Activated CD4-positive, alpha-beta T cell treated with anti-CD3 and anti-CD28 coated beads for 36 hours (primary cell): Measurements from ENCODE around the gene THSD4. TPM values are rescaled to one million over a fixed set of nuclear protein-coding genes. Genes with fewer than 3 reads are reported as not detected.
"Not testable (repeated sequence)": the region's sequence is repeated elsewhere in the genome, so short reads cannot be mapped to it uniquely, and the experiment has no call there.

Experiments
- ATAC-seq: fragments of 200-7000 bp; cut with Tn5 transposase; one replicate; pipeline ENCODE4 v1.10.0; 2021; ENCODE audit warnings: mild to moderate bottlenecking, moderate library complexity
- CTCF ChIA-PET: fragments of 350-600 bp; sonication (Branson Sonifier 250); formaldehyde crosslinking; loops from one replicate; lab custom pipeline; 2021; ENCODE audit warnings: antibody characterized with exemption; lab: Charles Lee
- POLR2A ChIA-PET: fragments of 350-600 bp; sonication (Branson Sonifier 250); formaldehyde crosslinking; loops from one replicate; lab custom pipeline; 2021; ENCODE audit warnings: antibody characterized with exemption, inconsistent platforms; lab: Charles Lee
- DNase-seq: peaks from one replicate; pipeline ENCODE4 v3.0.0-alpha.2; 2020
- H3K27ac Mint-ChIP-seq: one replicate; pipeline ENCODE4 v1.8.0; 2021; ENCODE audit warnings: mixed read lengths
- H3K27me3 Mint-ChIP-seq: one replicate; pipeline ENCODE4 v1.8.0; 2021; ENCODE audit warnings: mixed read lengths
- H3K36me3 Mint-ChIP-seq: one replicate; pipeline ENCODE4 v1.8.0; 2021; ENCODE audit warnings: low read depth, mixed read lengths
- H3K4me1 Mint-ChIP-seq: one replicate; pipeline ENCODE4 v1.8.0; 2021; ENCODE audit warnings: mixed read lengths
- H3K4me3 Mint-ChIP-seq: one replicate; pipeline ENCODE4 v1.8.0; 2021; ENCODE audit warnings: mild to moderate bottlenecking, moderate library complexity, mixed read lengths
- H3K9me3 Mint-ChIP-seq: one replicate; pipeline ENCODE4 v1.8.0; 2021; ENCODE audit warnings: low read depth, mixed read lengths
- intact Hi-C, 2 experiments: fragments of 100-400 bp; cut with DNase I in 1 of 2; cut with micrococcal nuclease in 1 of 2; formaldehyde crosslinking; loops; one replicate each; pipeline versions ENCODE4 v1.14.2 to v1.15.1; 2022 to 2024; cut with DNase I, micrococcal nuclease
- total RNA-seq, 2 experiments: library from RNA; stranded (reverse); gene quantifications; one replicate each; pipeline ENCODE4 v1.2.3, GENCODE V29; 2021

The THSD4 gene
- total RNA-seq, 2 experiments from 2014 or later, result not detected

GRCh38 chr15:71252740-71253047, 137.4 kb downstream of the THSD4 start:
- no peak overlapping the region for H3K27ac Mint-ChIP-seq
- no peak overlapping the region for H3K4me3 Mint-ChIP-seq
- ATAC-seq, result no peak
- H3K9me3 Mint-ChIP-seq, result no peaks in the 10 kb centered on the region
- intact Hi-C loops, result no loop called here
- no peak for DNase-seq
- no peaks in the 10 kb centered on the region for H3K36me3 Mint-ChIP-seq
- no peaks in the 10 kb centered on the region for H3K4me1 Mint-ChIP-seq
- H3K27me3 Mint-ChIP-seq, result peaks cover 7% of the 10 kb centered on the region
- ChIA-PET POLR2A (no interaction called here), CTCF (interaction anchor here (0.5 to 1.4 kb wide), 2 partner anchors 14 to 373 kb away, joined by 3 read pairs; no protein-coding TSS in a partner anchor)

GRCh38 chr15:71254491-71254890, 139.2 kb downstream of the THSD4 start:
- POLR2A ChIA-PET, result no interaction called here
- intact Hi-C loops, result no loop called here
- Mint-ChIP-seq H3K4me1 (no peaks in the 10 kb centered on the region), H3K27me3 (peaks cover 7% of the 10 kb centered on the region), H3K4me3 (no peak overlapping the region), H3K36me3 (no peaks in the 10 kb centered on the region), H3K9me3 (no peaks in the 10 kb centered on the region), H3K27ac (no peak overlapping the region)
- CTCF ChIA-PET, result no interaction called here
- no peak for ATAC-seq
- no peak for DNase-seq

GRCh38 chr15:71256934-71257664, 141.8 kb downstream of the THSD4 start:
- H3K27me3 Mint-ChIP-seq, result peaks cover 5% of the 10 kb centered on the region
- DNase-seq, result no peak
- POLR2A ChIA-PET, result no interaction called here
- no peaks in the 10 kb centered on the region for H3K4me1 Mint-ChIP-seq
- intact Hi-C loops, result no loop called here
- no peak for ATAC-seq
- H3K36me3 Mint-ChIP-seq, result no peaks in the 10 kb centered on the region
- H3K4me3 Mint-ChIP-seq, result no peak overlapping the region
- H3K27ac Mint-ChIP-seq, result no peak overlapping the region
- no peaks in the 10 kb centered on the region for H3K9me3 Mint-ChIP-seq
- CTCF ChIA-PET, result interaction anchor here (0.6 kb wide), 1 partner anchor 259 kb away, joined by 3 read pairs; no protein-coding TSS in a partner anchor

GRCh38 chr15:71259866-71260265, 144.6 kb downstream of the THSD4 start:
- no peak overlapping the region for H3K27ac Mint-ChIP-seq
- no peaks in the 10 kb centered on the region for H3K36me3 Mint-ChIP-seq
- ChIA-PET CTCF (no interaction called here), POLR2A (no interaction called here)
- peaks cover 2% of the 10 kb centered on the region for H3K9me3 Mint-ChIP-seq
- H3K27me3 Mint-ChIP-seq, result peaks cover 19% of the 10 kb centered on the region
- intact Hi-C loops, result no loop called here
- DNase-seq (no peak), ATAC-seq (no peak)
- H3K4me1 Mint-ChIP-seq, result no peaks in the 10 kb centered on the region
- H3K4me3 Mint-ChIP-seq, result no peak overlapping the region

GRCh38 chr15:71261418-71261817, 146.1 kb downstream of the THSD4 start:
- H3K4me1 Mint-ChIP-seq, result no peaks in the 10 kb centered on the region
- peaks cover 3% of the 10 kb centered on the region for H3K9me3 Mint-ChIP-seq
- H3K27ac Mint-ChIP-seq, result no peak overlapping the region
- H3K36me3 Mint-ChIP-seq, result no peaks in the 10 kb centered on the region
- POLR2A ChIA-PET, result no interaction called here
- H3K4me3 Mint-ChIP-seq, result no peak overlapping the region
- CTCF ChIA-PET, result no interaction called here
- intact Hi-C loops, result no loop called here
- peaks cover 19% of the 10 kb centered on the region for H3K27me3 Mint-ChIP-seq
- no peak for DNase-seq
- no peak for ATAC-seq

- no peak overlapping the region for H3K4me3 Mint-ChIP-seq
- H3K27ac Mint-ChIP-seq, result no peak overlapping the region
- peaks cover 6% of the 10 kb centered on the region for H3K9me3 Mint-ChIP-seq
- POLR2A ChIA-PET, result no interaction called here
- ATAC-seq, result no peak
- no peaks in the 10 kb centered on the region for H3K36me3 Mint-ChIP-seq
- intact Hi-C loops, result no loop called here
- DNase-seq, result no peak
- no peaks in the 10 kb centered on the region for H3K4me1 Mint-ChIP-seq
- H3K27me3 Mint-ChIP-seq, result peaks cover 23% of the 10 kb centered on the region
- CTCF ChIA-PET, result no interaction called here
Measured at GRCh38 chr15:71261909-71262308, 146.6 kb downstream of the THSD4 start.

GRCh38 chr15:71262599-71262998, 147.3 kb downstream of the THSD4 start:
- no peak overlapping the region for H3K27ac Mint-ChIP-seq
- intact Hi-C loops, result no loop called here
- no peak for DNase-seq
- H3K4me1 Mint-ChIP-seq, result no peaks in the 10 kb centered on the region
- ATAC-seq, result no peak
- CTCF ChIA-PET, result no interaction called here
- POLR2A ChIA-PET, result no interaction called here
- no peak overlapping the region for H3K4me3 Mint-ChIP-seq
- peaks cover 24% of the 10 kb centered on the region for H3K27me3 Mint-ChIP-seq
- peaks cover 6% of the 10 kb centered on the region for H3K9me3 Mint-ChIP-seq
- H3K36me3 Mint-ChIP-seq, result no peaks in the 10 kb centered on the region

GRCh38 chr15:71265606-71266005, 150.3 kb downstream of the THSD4 start:
- H3K36me3 Mint-ChIP-seq, POLR2A ChIA-PET, H3K4me3 Mint-ChIP-seq, H3K27ac Mint-ChIP-seq, CTCF ChIA-PET, H3K4me1 Mint-ChIP-seq, ATAC-seq, intact Hi-C loops, DNase-seq: not testable (repeated sequence)
- Mint-ChIP-seq H3K27me3 (peaks cover 26% of the 10 kb centered on the region), H3K9me3 (peaks cover 13% of the 10 kb centered on the region)

- Mint-ChIP-seq H3K9me3 (peaks cover 11% of the 10 kb centered on the region), H3K36me3 (no peaks in the 10 kb centered on the region), H3K4me3 (no peak overlapping the region), H3K4me1 (no peaks in the 10 kb centered on the region), H3K27me3 (peaks cover 11% of the 10 kb centered on the region), H3K27ac (no peak overlapping the region)
- ChIA-PET CTCF (no interaction called here), POLR2A (no interaction called here)
- DNase-seq (no peak), ATAC-seq (no peak)
- intact Hi-C loops, result no loop called here
Measured at GRCh38 chr15:71271327-71271726, 156.1 kb downstream of the THSD4 start.

GRCh38 chr15:71272932-71273331, 157.7 kb downstream of the THSD4 start:
- ChIA-PET POLR2A (no interaction called here), CTCF (no interaction called here)
- peaks cover 7% of the 10 kb centered on the region for H3K9me3 Mint-ChIP-seq
- no peaks in the 10 kb centered on the region for H3K36me3 Mint-ChIP-seq
- no peak overlapping the region for H3K27ac Mint-ChIP-seq
- DNase-seq, result no peak
- intact Hi-C loops, result no loop called here
- H3K27me3 Mint-ChIP-seq, result peaks cover 5% of the 10 kb centered on the region
- no peak overlapping the region for H3K4me3 Mint-ChIP-seq
- no peaks in the 10 kb centered on the region for H3K4me1 Mint-ChIP-seq
- no peak for ATAC-seq

GRCh38 chr15:71273731-71274447, 158.6 kb downstream of the THSD4 start:
- intact Hi-C loops, result no loop called here
- H3K27me3 Mint-ChIP-seq, result peaks cover 2% of the 10 kb centered on the region
- CTCF ChIA-PET, result no interaction called here
- no peak for DNase-seq
- peaks cover 7% of the 10 kb centered on the region for H3K9me3 Mint-ChIP-seq
- no peak overlapping the region for H3K27ac Mint-ChIP-seq
- H3K4me3 Mint-ChIP-seq, result no peak overlapping the region
- ATAC-seq, result no peak
- H3K4me1 Mint-ChIP-seq, result no peaks in the 10 kb centered on the region
- POLR2A ChIA-PET, result no interaction called here
- H3K36me3 Mint-ChIP-seq, result no peaks in the 10 kb centered on the region

GRCh38 chr15:71274448-71274798, 159.2 kb downstream of the THSD4 start:
- intact Hi-C loops, result no loop called here
- Mint-ChIP-seq H3K4me3 (no peak overlapping the region), H3K27ac (no peak overlapping the region), H3K27me3 (peaks cover 2% of the 10 kb centered on the region), H3K36me3 (no peaks in the 10 kb centered on the region), H3K9me3 (peaks cover 7% of the 10 kb centered on the region), H3K4me1 (no peaks in the 10 kb centered on the region)
- ChIA-PET CTCF (interaction anchor here (0.7 kb wide), 1 partner anchor 614 kb away, joined by 3 read pairs; no protein-coding TSS in a partner anchor), POLR2A (no interaction called here)
- no peak for DNase-seq
- ATAC-seq, result no peak
